Prostate gland (tissue), 2 donors: ENCODE results near the gene VNN1.

Experiments
- POLR2AphosphoS5 ChIP-seq: sonication (generic); formaldehyde crosslinking; IDR thresholded peaks from one replicate; pipeline ENCODE4 v1.6.1; 2017; ENCODE audit warnings: antibody characterized with exemption
- TF ChIP-seq, protein P1 (sequence below), 4 experiments: fragments of 200-600 bp in 2 of 4; fragments of 450-650 bp in 2 of 4; sonication (generic) in 2 of 4; IDR thresholded peaks; 1 replicate in 3 of 4; 2 replicates in 1 of 4; pipeline ENCODE4 v1.5.1; 2016 to 2019; ENCODE audit warnings: antibody characterized with exemption in 4 of 4, mild to moderate bottlenecking in 2 of 4, moderate library complexity in 2 of 4

DNA sequence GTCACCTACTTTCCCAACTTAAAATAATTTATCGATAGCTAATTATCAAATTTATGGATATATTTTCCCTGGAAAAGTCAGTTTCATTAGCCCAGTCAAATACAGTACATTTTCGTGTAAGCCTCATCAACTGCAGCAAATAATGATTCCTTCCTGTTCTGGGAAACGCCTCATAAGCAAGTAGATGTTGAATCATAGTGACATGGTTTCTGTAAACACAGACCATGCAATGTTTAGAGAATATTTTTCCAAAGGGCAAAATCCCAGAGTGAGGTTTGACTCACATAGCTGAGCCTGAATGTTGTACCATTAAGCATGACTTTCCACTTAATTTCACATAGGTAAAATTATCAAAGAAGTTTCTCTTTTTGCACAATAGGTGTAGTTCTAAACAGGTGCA lies 16.7 kb upstream of the VNN1 start:
- TF ChIP-seq, protein P1, sequence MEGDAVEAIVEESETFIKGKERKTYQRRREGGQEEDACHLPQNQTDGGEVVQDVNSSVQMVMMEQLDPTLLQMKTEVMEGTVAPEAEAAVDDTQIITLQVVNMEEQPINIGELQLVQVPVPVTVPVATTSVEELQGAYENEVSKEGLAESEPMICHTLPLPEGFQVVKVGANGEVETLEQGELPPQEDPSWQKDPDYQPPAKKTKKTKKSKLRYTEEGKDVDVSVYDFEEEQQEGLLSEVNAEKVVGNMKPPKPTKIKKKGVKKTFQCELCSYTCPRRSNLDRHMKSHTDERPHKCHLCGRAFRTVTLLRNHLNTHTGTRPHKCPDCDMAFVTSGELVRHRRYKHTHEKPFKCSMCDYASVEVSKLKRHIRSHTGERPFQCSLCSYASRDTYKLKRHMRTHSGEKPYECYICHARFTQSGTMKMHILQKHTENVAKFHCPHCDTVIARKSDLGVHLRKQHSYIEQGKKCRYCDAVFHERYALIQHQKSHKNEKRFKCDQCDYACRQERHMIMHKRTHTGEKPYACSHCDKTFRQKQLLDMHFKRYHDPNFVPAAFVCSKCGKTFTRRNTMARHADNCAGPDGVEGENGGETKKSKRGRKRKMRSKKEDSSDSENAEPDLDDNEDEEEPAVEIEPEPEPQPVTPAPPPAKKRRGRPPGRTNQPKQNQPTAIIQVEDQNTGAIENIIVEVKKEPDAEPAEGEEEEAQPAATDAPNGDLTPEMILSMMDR (IDR thresholded peaks at IDR 0.05): no peak
- TF ChIP-seq POLR2AphosphoS5: no peak
